Heart left ventricle (tissue), 13 donors: ENCODE data around the gene OSCP1.

Source experiments
- CTCF ChIP-seq, 12 donors: fragments of 200-600 bp; sonication (generic) in 4 of 12; IDR thresholded peaks; one replicate each; pipeline versions ENCODE4 v1.5.0 to v1.8.0; 2018 to 2022; ENCODE audit warnings: antibody characterized with exemption in 12 of 12, mild to moderate bottlenecking in 5 of 12
- POLR2A ChIP-seq, 2 donors: fragments of 450-650 bp; IDR thresholded peaks; one replicate each; pipeline ENCODE4 v1.6.1; 2017; ENCODE audit warnings: antibody characterized with exemption in 2 of 2, mild to moderate bottlenecking in 2 of 2, moderate library complexity in 2 of 2
- donor health status: ischemic (EF 13 %, LVEDD 7.1; RV severe dilation, severe dysfunction).
- donor health status: DM: no; HTN: yes; CAD: no.
- donor health status: DM: no; HTN: no; CAD: no.
- donor health status: ischemic (EF 25% LVEDD 6.9; RV normal size, moderate dysfunction).
- donor health status: ischemic (EF 25% LVEDD 5.7; RV mildly dilated, moderate dysfunction).
- donor health status: ischemic (EF 35%, LVEDD 5.7; RV mildly dilated, moderate dysfunction).
- donor health status: nonischemic (EF 11% LVEDD 7.7; RV severe dilation, severe dysfunction).
- donor health status: DM: yes; HTN: yes; CAD: no.
- donor health status: PGD.
- donor health status: ischemic (EF 29% LVEDD 5.4; RV normal size, mild dysfunction).
- donor health status: nonischemic (EF 23%, LVEDD 6.1; RV moderate dilation, normal function).

- TF ChIP-seq CTCF (IDR thresholded peaks at IDR 0.05) (no peak), POLR2A (IDR thresholded peaks at IDR 0.05) (no peak)
Measured at GRCh38 chr1:36417931-36418330, 32.3 kb downstream of the OSCP1 start.
